CD14-positive monocyte (primary cell): Measurements from ENCODE around the gene BIRC2. TPM values are rescaled to one million over a fixed set of nuclear protein-coding genes. Genes with fewer than 3 reads are reported as not detected.

Experiments
- DNase-seq, 3 donors: peaks; one replicate each; pipeline ENCODE4 v3.0.0-alpha.2; 2011 to 2022
- H2AFZ ChIP-seq: 2 replicates; pipeline ENCODE4 v1.6.0; 2012; ENCODE audit warnings: mild to moderate bottlenecking, low read depth, low read length, inconsistent platforms; ENCODE audit not compliant: insufficient read depth, poor library complexity, severe bottlenecking
- H3K27ac ChIP-seq, 2 donors: 1 replicate in 1 of 2; 2 replicates in 1 of 2; pipeline ENCODE4 v1.5.1; 2012 to 2013; ENCODE audit warnings: low read length in 2 of 2, control low read depth in 1 of 2, inconsistent platforms in 1 of 2, low read depth in 1 of 2, mild to moderate bottlenecking in 1 of 2
- H3K27me3 ChIP-seq, 2 donors: one replicate each; pipeline versions ENCODE4 v1.6.0 to v1.6.1; 2011 to 2013; ENCODE audit warnings: low read length in 2 of 2; ENCODE audit not compliant: control insufficient read depth in 2 of 2, insufficient read depth in 2 of 2
- H3K36me3 ChIP-seq, 2 donors: replicated peaks in 1 of 2; 1 replicate in 1 of 2; 2 replicates in 1 of 2; pipeline versions ENCODE4 v1.5.1 to v1.6.1; 2012 to 2013; ENCODE audit warnings: low read length in 2 of 2, control low read depth in 1 of 2, inconsistent platforms in 1 of 2, mild to moderate bottlenecking in 1 of 2; ENCODE audit not compliant: insufficient read depth in 2 of 2, control insufficient read depth in 1 of 2
- H3K4me1 ChIP-seq, 2 donors: 1 replicate in 1 of 2; 2 replicates in 1 of 2; pipeline versions ENCODE4 v1.5.1 to v1.6.1; 2012 to 2013; ENCODE audit warnings: low read length in 2 of 2, control low read depth in 1 of 2, inconsistent platforms in 1 of 2, mild to moderate bottlenecking in 1 of 2, moderate library complexity in 1 of 2; ENCODE audit not compliant: insufficient read depth in 2 of 2, control insufficient read depth in 1 of 2
- H3K4me2 ChIP-seq: replicated peaks from 2 replicates; pipeline ENCODE3; 2012; ENCODE audit warnings: low read length, moderate library complexity, mild to moderate bottlenecking; ENCODE audit not compliant: poor library complexity, severe bottlenecking; ENCODE audit errors: extremely low read depth
- H3K4me3 ChIP-seq, 3 experiments: fragments of 200-600 bp in 1 of 3; sonication (generic) in 1 of 3; replicated peaks in 1 of 3; 1 replicate in 2 of 3; 2 replicates in 1 of 3; pipeline ENCODE4 v1.5.1; 2011 to 2013; ENCODE audit warnings: low read length in 3 of 3, mild to moderate bottlenecking in 3 of 3, control low read depth in 2 of 3, low read depth in 2 of 3, inconsistent platforms in 1 of 3, moderate library complexity in 1 of 3
- H3K79me2 ChIP-seq: 2 replicates; pipeline ENCODE4 v1.6.0; 2012; ENCODE audit warnings: mild to moderate bottlenecking, control low read depth, inconsistent platforms, low read length, moderate library complexity; ENCODE audit not compliant: insufficient read depth
- H3K9ac ChIP-seq: 2 replicates; pipeline ENCODE4 v1.6.0; 2017; ENCODE audit warnings: low read length, mild to moderate bottlenecking; ENCODE audit not compliant: insufficient read depth, poor library complexity, severe bottlenecking
- H3K9me3 ChIP-seq, 2 donors: replicated peaks in 1 of 2; 1 replicate in 1 of 2; 2 replicates in 1 of 2; pipeline versions ENCODE4 v1.5.1 to v1.6.1; 2012 to 2013; ENCODE audit warnings: low read length in 2 of 2, control low read depth in 1 of 2; ENCODE audit not compliant: control insufficient read depth in 1 of 2, insufficient read depth in 1 of 2
- H4K20me1 ChIP-seq: 2 replicates; pipeline ENCODE4 v1.6.0; 2012; ENCODE audit warnings: mild to moderate bottlenecking, low read length, control low read depth, moderate library complexity; ENCODE audit not compliant: insufficient read depth
- H3K27ac Mint-ChIP-seq, 7 donors: one replicate each; pipeline ENCODE4 v1.8.0; 2020; ENCODE audit warnings: mild to moderate bottlenecking in 7 of 7, mixed read lengths in 7 of 7, moderate library complexity in 6 of 7, inconsistent platforms in 2 of 7
- H3K27me3 Mint-ChIP-seq, 3 donors: one replicate each; pipeline ENCODE4 v1.8.0; 2021 to 2022; ENCODE audit warnings: low read depth in 3 of 3, mild to moderate bottlenecking in 3 of 3, mixed read lengths in 3 of 3, moderate library complexity in 3 of 3, inconsistent platforms in 1 of 3
- H3K36me3 Mint-ChIP-seq, 2 donors: one replicate each; pipeline ENCODE4 v1.8.0; 2020; ENCODE audit warnings: mixed read lengths in 2 of 2, inconsistent platforms in 1 of 2, mild to moderate bottlenecking in 1 of 2
- H3K4me1 Mint-ChIP-seq: one replicate; pipeline ENCODE4 v1.8.0; 2020; ENCODE audit warnings: mild to moderate bottlenecking, mixed read lengths
- H3K4me3 Mint-ChIP-seq, 2 donors: one replicate each; pipeline ENCODE4 v1.8.0; 2020; ENCODE audit warnings: mild to moderate bottlenecking in 2 of 2, mixed read lengths in 2 of 2, moderate library complexity in 1 of 2
- H3K9me3 Mint-ChIP-seq, 7 donors: one replicate each; pipeline ENCODE4 v1.8.0; 2020 to 2022; ENCODE audit warnings: mixed read lengths in 7 of 7, mild to moderate bottlenecking in 6 of 7, moderate library complexity in 6 of 7, inconsistent platforms in 2 of 7
- CTCF ChIP-seq: fragments of 200-600 bp; IDR thresholded peaks from one replicate; pipeline ENCODE4 v1.8.0; 2022; ENCODE audit warnings: antibody characterized with exemption, mild to moderate bottlenecking
- WGBS: methylation state at CpG from one replicate; pipeline ENCODE4 v1.1.5; 2013; ENCODE audit warnings: missing lambda C conversion rate; ENCODE audit not compliant: insufficient coverage; 5-methylcytosine and 5-hydroxymethylcytosine counted together
- intact Hi-C, 2 donors: fragments of 100-400 bp; cut with micrococcal nuclease; formaldehyde crosslinking; loops; one replicate each; pipeline versions ENCODE4 v1.15.0 to v1.15.1; 2023
- polyA plus RNA-seq, 3 donors: library from polyadenylated mRNA; depleted of rRNA in 1 of 3; unstranded in 2 of 3; stranded (reverse) in 1 of 3; fragments of 300-500 nt in 2 of 3; fragments of >200 nt in 1 of 3; fragmentation: Illumina TruSeq in 2 of 3; gene quantifications; 1 replicate in 2 of 3; 2 replicates in 1 of 3; pipeline ENCODE4 v1.2.3, GENCODE V29; 2012 to 2021

BIRC2 gene
- polyA plus RNA-seq, 3 donors: 25.3 to 54.7 (median 50.2) TPM

GRCh38 chr11:102320679-102321078 lies 26.3 kb upstream of the BIRC2 start:
- intact Hi-C loops: no loop called here
- Histone ChIP-seq H2AFZ (no peak overlapping the region), H3K4me3 (no peak overlapping the region), H3K4me1 (peaks cover 25 to 45% of the 10 kb centered on the region in 2 donors), H3K36me3 (peaks cover 0 to 5% of the 10 kb centered on the region in 2 donors), H3K27ac (no peak overlapping the region), H3K27me3 (no peaks in the 10 kb centered on the region), H3K4me2 (no peak overlapping the region), H3K79me2 (no peaks in the 10 kb centered on the region), H4K20me1 (peaks cover 12% of the 10 kb centered on the region), H3K9ac (no peak overlapping the region), H3K9me3 (no peaks in the 10 kb centered on the region)
- Mint-ChIP-seq H3K4me1 (peaks cover 56% of the 10 kb centered on the region), H3K4me3 (no peak overlapping the region), H3K36me3 (peaks cover 13 to 31% of the 10 kb centered on the region in 2 donors), H3K27ac (peak overlapping the region in 3 of 7 donors; percentile 6 to 32 (median 12)), H3K27me3 (peaks cover 0 to 2% (median 0%) of the 10 kb centered on the region in 3 donors), H3K9me3 (peaks cover 0 to 2% (median 0%) of the 10 kb centered on the region in 7 donors)
- TF ChIP-seq CTCF: no peak
- no peak for DNase-seq

- Histone ChIP-seq H2AFZ (no peak overlapping the region), H3K4me2 (no peak overlapping the region), H3K27ac (no peak overlapping the region), H3K36me3 (peaks cover 0 to 21% of the 10 kb centered on the region in 2 donors), H3K27me3 (no peaks in the 10 kb centered on the region), H4K20me1 (peaks cover 18% of the 10 kb centered on the region), H3K9ac (no peak overlapping the region), H3K4me1 (peaks cover 18 to 36% of the 10 kb centered on the region in 2 donors), H3K79me2 (no peaks in the 10 kb centered on the region), H3K4me3 (no peak overlapping the region), H3K9me3 (no peaks in the 10 kb centered on the region)
- no CpG with 5 or more reads among the region's 2 CpGs for WGBS
- no peak for TF ChIP-seq CTCF
- peaks cover 40% of the 10 kb centered on the region for H3K4me1 Mint-ChIP-seq
- peaks cover 0 to 2% (median 0%) of the 10 kb centered on the region in 7 donors for H3K9me3 Mint-ChIP-seq
- H3K27me3 Mint-ChIP-seq: peaks cover 0 to 2% (median 0%) of the 10 kb centered on the region in 3 donors
- intact Hi-C loops: no loop called here
- no peak overlapping the region for H3K4me3 Mint-ChIP-seq
- peak overlapping the region in 3 of 7 donors; percentile 7 to 43 (median 41) for H3K27ac Mint-ChIP-seq
- no peak for DNase-seq
- H3K36me3 Mint-ChIP-seq: peaks cover 20 to 39% of the 10 kb centered on the region in 2 donors
These were observed 24.5 kb upstream of the BIRC2 start for GRCh38 chr11:102322560-102322959.
